Fibroblast of lung (primary cell): ENCODE results near the gene AURKB. TPM values are rescaled to one million over a fixed set of nuclear protein-coding genes. Genes with fewer than 3 reads are reported as not detected.

ENCODE experiments used
- DNase-seq, 2 donors: peaks; one replicate each; pipeline versions ENCODE4 v3.0.0 to v3.0.0-alpha.2; 2010; ENCODE audit warnings: low read depth in 2 of 2
- H2AFZ ChIP-seq: 2 replicates; pipeline ENCODE4 v1.5.1; 2012; ENCODE audit warnings: low read length, control low read depth, inconsistent platforms
- H3K27ac ChIP-seq: 2 replicates; pipeline ENCODE4 v1.5.1; 2011; ENCODE audit warnings: low read length, control low read depth; ENCODE audit not compliant: insufficient read depth
- H3K27me3 ChIP-seq: 2 replicates; pipeline ENCODE4 v1.5.1; 2011; ENCODE audit warnings: mild to moderate bottlenecking, low read length; ENCODE audit not compliant: control insufficient read depth, insufficient read depth
- H3K36me3 ChIP-seq: 2 replicates; pipeline ENCODE4 v1.5.1; 2011; ENCODE audit warnings: low read length; ENCODE audit not compliant: control insufficient read depth, insufficient read depth
- H3K4me1 ChIP-seq: 2 replicates; pipeline ENCODE4 v1.5.1; 2011; ENCODE audit warnings: low read length; ENCODE audit not compliant: control insufficient read depth, insufficient read depth; ENCODE audit errors: extremely low read depth
- H3K4me2 ChIP-seq: 2 replicates; pipeline ENCODE4 v1.5.1; 2011; ENCODE audit warnings: low read length, control low read depth; ENCODE audit not compliant: insufficient read depth; ENCODE audit errors: extremely low read depth
- H3K4me3 ChIP-seq, 4 experiments: fragments of 200-600 bp in 1 of 4; sonication (generic) in 1 of 4; replicated peaks in 1 of 4; 2 replicates each; pipeline ENCODE4 v1.5.1; 2011 to 2016; ENCODE audit warnings: low read length in 4 of 4, low read depth in 3 of 4, mild to moderate bottlenecking in 3 of 4, control low read depth in 2 of 4, inconsistent platforms in 1 of 4, mixed read lengths in 1 of 4; ENCODE audit not compliant: insufficient read depth in 1 of 4; ENCODE audit errors: control extremely low read depth in 1 of 4
- H3K79me2 ChIP-seq: 2 replicates; pipeline ENCODE4 v1.5.1; 2012; ENCODE audit warnings: mild to moderate bottlenecking, low read length, inconsistent platforms; ENCODE audit not compliant: control insufficient read depth, insufficient read depth
- H3K9ac ChIP-seq: 2 replicates; pipeline ENCODE4 v1.5.1; 2011; ENCODE audit warnings: mild to moderate bottlenecking, low read length, control low read depth; ENCODE audit not compliant: insufficient read depth
- H3K9me3 ChIP-seq: 2 replicates; pipeline ENCODE4 v1.5.1; 2012; ENCODE audit warnings: low read depth, low read length; ENCODE audit not compliant: control insufficient read depth, insufficient read depth
- H4K20me1 ChIP-seq: 2 replicates; pipeline ENCODE4 v1.5.1; 2011; ENCODE audit warnings: low read length; ENCODE audit not compliant: control insufficient read depth, insufficient read depth; ENCODE audit errors: extremely low read depth
- EZH2 ChIP-seq: IDR thresholded peaks from 2 replicates; pipeline ENCODE4 v1.5.1; 2012; ENCODE audit warnings: low read length, control low read depth, mild to moderate bottlenecking; ENCODE audit errors: missing control alignments
- polyA plus RNA-seq, 2 donors: library from polyadenylated mRNA; depleted of rRNA in 1 of 2; stranded (reverse) in 1 of 2; unstranded in 1 of 2; fragments of >200 nt; gene quantifications; 2 replicates each; pipeline ENCODE4 v1.2.1, GENCODE V29; 2011 to 2012; ENCODE audit warnings: missing spikeins in 1 of 2
- total RNA-seq: library from RNA; depleted of rRNA; stranded (reverse); fragments of >200 nt; gene quantifications from 2 replicates; pipeline ENCODE4 v1.2.1, GENCODE V29; 2014
- TF ChIP-seq, protein P1 (sequence below), 2 donors: IDR thresholded peaks in 1 of 2; conservative IDR thresholded peaks in 1 of 2; 1 replicate in 1 of 2; 2 replicates in 1 of 2; pipeline ENCODE4 v1.5.1; 2011 to 2012; ENCODE audit warnings: low read length in 2 of 2, control low read depth in 1 of 2, inconsistent platforms in 1 of 2, low read depth in 1 of 2, mild to moderate bottlenecking in 1 of 2

The AURKB gene
- total and polyA plus RNA-seq, 2 donors (not counting 1 experiment from before 2014, with no cell fraction given) = 7.5 to 8.4 TPM

DNA sequence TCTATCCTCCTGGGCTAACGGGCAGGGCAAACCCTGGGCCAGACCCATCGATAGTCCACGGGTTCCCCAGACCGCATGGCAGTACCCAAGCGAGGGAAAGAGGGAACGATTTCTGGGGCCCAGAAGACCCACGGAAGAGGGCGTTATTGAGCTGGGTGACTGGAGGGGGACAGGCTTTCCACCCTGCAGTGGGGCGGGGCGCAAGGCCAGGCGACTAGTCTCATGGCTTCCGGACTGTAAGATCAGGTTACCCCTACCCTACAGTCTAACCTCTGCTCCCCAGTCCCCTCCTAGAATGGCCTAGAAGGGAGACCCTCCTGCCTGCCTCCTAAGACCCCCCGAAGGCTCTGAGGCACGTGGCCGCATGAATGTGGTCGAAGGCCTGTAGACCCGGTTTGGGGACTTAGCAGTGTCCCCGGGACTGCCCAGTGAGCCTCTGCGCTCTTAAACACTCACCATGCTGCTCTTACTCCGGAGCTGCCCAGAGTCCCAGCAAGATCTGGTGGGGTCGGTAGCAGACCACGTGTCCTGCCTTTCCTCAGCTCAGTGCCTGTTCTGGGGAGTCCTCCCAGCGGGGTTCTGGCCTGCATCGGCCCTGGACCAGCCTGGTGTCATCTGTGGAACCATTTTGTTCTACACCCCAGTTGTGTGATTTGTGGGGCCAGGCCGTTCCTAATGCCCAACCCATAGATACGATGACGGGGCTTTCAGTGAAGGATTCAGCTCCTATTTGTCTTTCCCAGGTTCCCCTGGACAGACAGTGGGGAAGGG, 13.2 kb upstream of the AURKB start:
- H2AFZ ChIP-seq = peak overlapping the region; percentile 61
- H3K4me3 ChIP-seq = peak overlapping the region; percentile 29 to 92 (median 83)
- TF ChIP-seq EZH2 = no peak
- TF ChIP-seq, protein P1, sequence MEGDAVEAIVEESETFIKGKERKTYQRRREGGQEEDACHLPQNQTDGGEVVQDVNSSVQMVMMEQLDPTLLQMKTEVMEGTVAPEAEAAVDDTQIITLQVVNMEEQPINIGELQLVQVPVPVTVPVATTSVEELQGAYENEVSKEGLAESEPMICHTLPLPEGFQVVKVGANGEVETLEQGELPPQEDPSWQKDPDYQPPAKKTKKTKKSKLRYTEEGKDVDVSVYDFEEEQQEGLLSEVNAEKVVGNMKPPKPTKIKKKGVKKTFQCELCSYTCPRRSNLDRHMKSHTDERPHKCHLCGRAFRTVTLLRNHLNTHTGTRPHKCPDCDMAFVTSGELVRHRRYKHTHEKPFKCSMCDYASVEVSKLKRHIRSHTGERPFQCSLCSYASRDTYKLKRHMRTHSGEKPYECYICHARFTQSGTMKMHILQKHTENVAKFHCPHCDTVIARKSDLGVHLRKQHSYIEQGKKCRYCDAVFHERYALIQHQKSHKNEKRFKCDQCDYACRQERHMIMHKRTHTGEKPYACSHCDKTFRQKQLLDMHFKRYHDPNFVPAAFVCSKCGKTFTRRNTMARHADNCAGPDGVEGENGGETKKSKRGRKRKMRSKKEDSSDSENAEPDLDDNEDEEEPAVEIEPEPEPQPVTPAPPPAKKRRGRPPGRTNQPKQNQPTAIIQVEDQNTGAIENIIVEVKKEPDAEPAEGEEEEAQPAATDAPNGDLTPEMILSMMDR (conservative IDR thresholded peaks at IDR 0.05 in 1 of 2, IDR thresholded peaks at IDR 0.05 in 1 of 2; ENCODE audit: low read depth in 1 of 2, low read length in 2 of 2) = peak in 1 of 2 donors; percentile 30
- DNase-seq = peak; percentile 50 to 62
- peaks cover 8% of the 10 kb centered on the region for H3K36me3 ChIP-seq
- no peaks in the 10 kb centered on the region for H3K79me2 ChIP-seq
- H3K27ac ChIP-seq = peak overlapping the region; percentile 91
- no peaks in the 10 kb centered on the region for H3K9me3 ChIP-seq
- no peaks in the 10 kb centered on the region for H4K20me1 ChIP-seq
- peak overlapping the region; percentile 86 for H3K4me2 ChIP-seq
- peak overlapping the region; percentile 64 for H3K9ac ChIP-seq
- H3K4me1 ChIP-seq = peaks cover 3% of the 10 kb centered on the region
- no peaks in the 10 kb centered on the region for H3K27me3 ChIP-seq

GRCh38 chr17:8222630-8223355, 12.4 kb upstream of the AURKB start:
- Histone ChIP-seq H3K4me1 (peaks cover 3% of the 10 kb centered on the region), H3K4me3 (peak overlapping the region; percentile 29 to 92 (median 83)), H2AFZ (peak overlapping the region; percentile 61), H3K27me3 (no peaks in the 10 kb centered on the region), H3K9me3 (no peaks in the 10 kb centered on the region), H3K36me3 (peaks cover 3% of the 10 kb centered on the region), H3K79me2 (no peaks in the 10 kb centered on the region), H3K4me2 (peak overlapping the region; percentile 86), H3K27ac (peak overlapping the region; percentile 91), H4K20me1 (no peaks in the 10 kb centered on the region), H3K9ac (peak overlapping the region; percentile 64)
- TF ChIP-seq EZH2 = no peak
- TF ChIP-seq, protein P1 (conservative IDR thresholded peaks at IDR 0.05 in 1 of 2, IDR thresholded peaks at IDR 0.05 in 1 of 2; ENCODE audit: low read depth in 1 of 2, low read length in 2 of 2) = no peak
- DNase-seq = peak; percentile 92 to 95

- Histone ChIP-seq H4K20me1 (no peaks in the 10 kb centered on the region), H3K79me2 (no peaks in the 10 kb centered on the region), H3K4me3 (peak overlapping the region; percentile 29 to 92 (median 83)), H3K9ac (no peak overlapping the region), H3K4me1 (peaks cover 3% of the 10 kb centered on the region), H3K36me3 (peaks cover under 1% of the 10 kb centered on the region), H3K9me3 (no peaks in the 10 kb centered on the region), H3K27ac (peak overlapping the region; percentile 91), H2AFZ (no peak overlapping the region), H3K4me2 (peak overlapping the region; percentile 79), H3K27me3 (no peaks in the 10 kb centered on the region)
- TF ChIP-seq, protein P1 (conservative IDR thresholded peaks at IDR 0.05 in 1 of 2, IDR thresholded peaks at IDR 0.05 in 1 of 2; ENCODE audit: low read depth in 1 of 2, low read length in 2 of 2) = no peak
- TF ChIP-seq EZH2 = no peak
- no peak for DNase-seq
Observed at GRCh38 chr17:8222380-8222629, 11.9 kb upstream of the AURKB start.
